ENCODE data around the gene SUV39H1.
"Not testable (repeated sequence)": the region's sequence is repeated elsewhere in the genome, so short reads cannot be mapped to it uniquely, and the experiment has no call there.

DNA sequence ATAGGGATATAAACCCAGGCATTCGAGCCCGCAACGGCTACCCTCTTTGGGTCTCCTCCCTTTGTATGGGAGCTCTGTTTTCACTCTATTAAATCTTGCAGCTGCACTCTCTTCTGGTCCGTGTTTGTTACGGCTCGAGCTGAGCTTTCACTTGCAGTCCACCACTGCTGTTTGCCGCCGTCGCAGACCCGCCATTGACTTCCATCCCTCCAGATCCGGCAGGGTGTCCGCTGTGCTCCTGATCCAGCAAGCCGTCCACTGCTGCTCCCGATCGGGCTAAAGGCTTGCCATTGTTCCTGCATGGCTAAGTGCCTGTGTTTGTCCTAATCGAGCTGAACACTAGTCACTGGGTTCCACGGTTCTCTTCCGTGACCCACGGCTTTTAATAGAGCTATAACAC is 41.8 kb upstream of the SUV39H1 start:
- TF ChIP-seq GLIS3 (CRISPR knock-in tag; IDR thresholded peaks at IDR 0.05); ESRRG (CRISPR knock-in tag; IDR thresholded peaks at IDR 0.05); ZNF8 (CRISPR knock-in tag; IDR thresholded peaks at IDR 0.05); BACH2 (CRISPR knock-in tag; IDR thresholded peaks at IDR 0.05; ENCODE audit: borderline replicate concordance); ZNF565 (CRISPR knock-in tag; conservative IDR thresholded peaks at IDR 0.05; ENCODE audit: low read depth); OSR1 (CRISPR knock-in tag; IDR thresholded peaks at IDR 0.05); ZFP30 (CRISPR knock-in tag; IDR thresholded peaks at IDR 0.05); ZFP3 (CRISPR knock-in tag; IDR thresholded peaks at IDR 0.05); ARNTL (CRISPR knock-in tag; IDR thresholded peaks at IDR 0.05; ENCODE audit: borderline replicate concordance, low read depth): not testable (repeated sequence)
- TF ChIP-seq, protein P1, sequence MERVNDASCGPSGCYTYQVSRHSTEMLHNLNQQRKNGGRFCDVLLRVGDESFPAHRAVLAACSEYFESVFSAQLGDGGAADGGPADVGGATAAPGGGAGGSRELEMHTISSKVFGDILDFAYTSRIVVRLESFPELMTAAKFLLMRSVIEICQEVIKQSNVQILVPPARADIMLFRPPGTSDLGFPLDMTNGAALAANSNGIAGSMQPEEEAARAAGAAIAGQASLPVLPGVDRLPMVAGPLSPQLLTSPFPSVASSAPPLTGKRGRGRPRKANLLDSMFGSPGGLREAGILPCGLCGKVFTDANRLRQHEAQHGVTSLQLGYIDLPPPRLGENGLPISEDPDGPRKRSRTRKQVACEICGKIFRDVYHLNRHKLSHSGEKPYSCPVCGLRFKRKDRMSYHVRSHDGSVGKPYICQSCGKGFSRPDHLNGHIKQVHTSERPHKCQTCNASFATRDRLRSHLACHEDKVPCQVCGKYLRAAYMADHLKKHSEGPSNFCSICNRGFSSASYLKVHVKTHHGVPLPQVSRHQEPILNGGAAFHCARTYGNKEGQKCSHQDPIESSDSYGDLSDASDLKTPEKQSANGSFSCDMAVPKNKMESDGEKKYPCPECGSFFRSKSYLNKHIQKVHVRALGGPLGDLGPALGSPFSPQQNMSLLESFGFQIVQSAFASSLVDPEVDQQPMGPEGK (CRISPR knock-in tag; IDR thresholded peaks at IDR 0.05; ENCODE audit: borderline replicate concordance), result not testable (repeated sequence)
- TF ChIP-seq, protein P2, sequence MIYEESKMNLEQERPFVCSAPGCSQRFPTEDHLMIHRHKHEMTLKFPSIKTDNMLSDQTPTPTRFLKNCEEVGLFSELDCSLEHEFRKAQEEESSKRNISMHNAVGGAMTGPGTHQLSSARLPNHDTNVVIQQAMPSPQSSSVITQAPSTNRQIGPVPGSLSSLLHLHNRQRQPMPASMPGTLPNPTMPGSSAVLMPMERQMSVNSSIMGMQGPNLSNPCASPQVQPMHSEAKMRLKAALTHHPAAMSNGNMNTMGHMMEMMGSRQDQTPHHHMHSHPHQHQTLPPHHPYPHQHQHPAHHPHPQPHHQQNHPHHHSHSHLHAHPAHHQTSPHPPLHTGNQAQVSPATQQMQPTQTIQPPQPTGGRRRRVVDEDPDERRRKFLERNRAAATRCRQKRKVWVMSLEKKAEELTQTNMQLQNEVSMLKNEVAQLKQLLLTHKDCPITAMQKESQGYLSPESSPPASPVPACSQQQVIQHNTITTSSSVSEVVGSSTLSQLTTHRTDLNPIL (CRISPR knock-in tag; IDR thresholded peaks at IDR 0.05; ENCODE audit: low read depth), result not testable (repeated sequence)
